ENCODE measurements around the gene IQSEC1.

Gene IQSEC1

DNA sequence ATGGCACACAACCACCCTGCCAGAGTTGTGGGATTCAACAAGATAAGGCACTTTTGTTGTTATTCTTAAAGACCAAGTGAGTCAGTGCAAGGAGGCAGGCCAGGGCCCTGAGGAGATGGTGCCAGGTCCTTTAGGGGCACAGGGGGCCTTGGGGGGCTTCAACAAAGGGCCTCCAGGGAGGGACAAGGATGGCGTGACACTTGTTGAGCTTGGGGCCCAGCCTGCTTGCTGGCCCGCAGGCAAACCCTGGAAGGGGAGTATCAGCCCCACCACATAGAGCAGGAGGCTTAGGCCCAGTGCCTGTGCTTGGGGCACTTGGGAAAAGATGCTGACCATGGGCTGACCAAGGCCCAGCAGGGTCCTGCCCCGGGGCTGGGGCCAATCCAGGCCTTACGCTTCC lies 5.5 kb downstream of the IQSEC1 start:
- DNase-seq (ENCODE audit: low read depth) = no peak

- no peak for DNase-seq (ENCODE audit: low read depth)
These were observed 6.4 kb downstream of the IQSEC1 start for GRCh38 chr3:13066834-13067233.

DNA sequence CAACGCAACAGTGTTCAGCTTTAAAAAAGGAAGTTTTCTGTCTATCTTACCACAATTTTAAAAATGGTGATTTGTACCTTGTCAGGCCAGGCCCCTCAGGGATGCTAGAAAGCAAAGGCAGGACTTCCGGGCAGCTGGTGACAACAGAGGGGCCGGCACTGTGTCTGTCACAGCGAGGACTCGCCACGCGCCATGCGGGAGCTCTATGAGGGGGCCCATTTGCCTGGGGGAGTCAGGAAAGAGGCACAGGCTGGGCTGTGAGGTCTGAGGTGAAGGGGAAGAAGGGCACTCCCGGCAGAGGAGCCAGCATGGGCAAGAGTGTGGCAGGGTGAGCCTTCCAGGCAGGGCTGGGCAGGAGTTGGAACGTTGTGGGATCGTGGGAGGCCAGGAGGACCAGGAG lies 7.0 kb downstream of the IQSEC1 start:
- DNase-seq (ENCODE audit: low read depth) = no peak

GRCh38 chr3:13065727-13066126 lies 7.5 kb downstream of the IQSEC1 start:
- DNase-seq (ENCODE audit: low read depth) = no peak

GRCh38 chr3:13064964-13065363 lies 8.3 kb downstream of the IQSEC1 start:
- DNase-seq (ENCODE audit: low read depth) = no peak

GRCh38 chr3:13064159-13064868 lies 8.9 kb downstream of the IQSEC1 start:
- no peak for DNase-seq (ENCODE audit: low read depth)

GRCh38 chr3:13063225-13063624 lies 10.0 kb downstream of the IQSEC1 start:
- no peak for DNase-seq (ENCODE audit: low read depth)

GRCh38 chr3:13062647-13063046 lies 10.6 kb downstream of the IQSEC1 start:
- DNase-seq (ENCODE audit: low read depth) = no peak

GRCh38 chr3:13060341-13060910 lies 12.8 kb downstream of the IQSEC1 start:
- no peak for DNase-seq (ENCODE audit: low read depth)

- DNase-seq (ENCODE audit: low read depth) = no peak
These were observed 14.7 kb downstream of the IQSEC1 start for GRCh38 chr3:13058346-13059120.

- no peak for DNase-seq (ENCODE audit: low read depth)
These were observed 15.8 kb downstream of the IQSEC1 start for GRCh38 chr3:13057282-13058040.

GRCh38 chr3:13055634-13056033 lies 17.6 kb downstream of the IQSEC1 start:
- DNase-seq (ENCODE audit: low read depth) = no peak

- DNase-seq (ENCODE audit: low read depth) = no peak
These were observed 18.6 kb downstream of the IQSEC1 start for GRCh38 chr3:13054341-13055285.

DNA sequence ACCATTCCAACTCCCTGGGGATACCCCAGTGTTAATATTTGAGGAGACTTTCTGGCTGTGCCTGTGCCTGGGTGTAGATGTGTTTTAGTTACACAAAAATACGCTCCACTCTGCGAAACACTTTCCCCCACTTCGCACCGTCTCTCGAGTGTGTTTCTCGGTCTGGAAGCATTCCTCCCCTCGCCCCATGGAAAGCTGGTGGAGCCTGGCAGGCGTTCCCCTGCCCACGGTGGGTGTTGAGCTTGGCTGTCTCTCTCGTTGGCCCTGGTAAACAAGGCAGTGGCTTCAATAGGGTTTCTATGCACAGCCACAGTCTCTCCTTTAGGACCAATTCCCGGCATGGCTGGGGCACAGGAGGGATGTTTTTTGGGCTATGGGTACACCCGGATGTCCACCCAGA lies 19.3 kb downstream of the IQSEC1 start:
- no peak for DNase-seq (ENCODE audit: low read depth)

DNA sequence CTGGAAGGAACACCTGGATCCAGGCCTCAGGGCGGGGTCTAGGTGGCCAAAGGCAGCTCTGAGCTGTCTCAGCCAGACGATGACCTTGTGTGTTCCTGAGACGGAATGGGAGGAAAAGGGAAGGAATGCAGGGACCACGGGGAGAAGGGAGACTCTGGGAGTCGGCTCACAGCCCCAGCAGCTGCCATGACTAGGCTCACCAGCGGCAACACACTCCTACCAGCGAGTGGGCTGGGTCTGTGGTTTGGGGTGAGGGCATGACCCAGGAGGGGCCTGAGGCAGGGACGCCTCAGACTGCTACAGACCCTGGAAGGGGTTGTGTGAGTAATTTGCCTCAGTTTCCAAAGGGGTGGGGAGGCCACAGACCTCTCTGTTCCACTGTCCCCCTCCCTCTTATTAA lies 19.8 kb downstream of the IQSEC1 start:
- DNase-seq (ENCODE audit: low read depth) = no peak

DNA sequence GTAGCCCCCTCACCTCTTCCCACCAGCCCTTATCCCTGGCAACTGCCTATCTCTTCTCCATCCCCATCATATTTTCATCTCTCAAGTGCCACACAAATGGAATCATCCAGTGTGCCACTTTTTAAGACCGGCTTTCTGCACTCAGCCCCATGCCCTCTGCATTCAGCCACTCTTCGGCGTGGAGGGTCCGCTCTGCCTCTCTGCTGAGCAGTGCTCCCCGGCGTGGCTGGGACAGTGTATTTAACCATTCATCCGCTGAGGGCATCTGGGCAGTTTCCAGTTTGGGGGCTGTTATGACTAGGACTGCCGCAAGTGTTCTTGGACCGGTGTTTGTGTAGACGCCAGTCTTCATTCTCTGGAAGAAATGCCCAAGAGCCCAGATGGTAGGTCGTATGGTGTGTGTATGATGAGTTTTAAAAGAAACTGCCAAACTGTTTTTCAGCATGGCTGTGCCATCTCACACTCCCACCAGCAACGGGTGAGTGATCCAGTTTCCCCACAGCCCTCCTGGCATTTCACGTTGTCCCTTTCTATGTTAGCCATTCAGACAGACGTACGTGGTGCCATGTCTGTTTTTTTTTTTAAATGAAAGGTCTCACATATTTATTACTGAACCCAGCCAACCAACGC lies 20.9 kb downstream of the IQSEC1 start:
- no peak for DNase-seq (ENCODE audit: low read depth)

GRCh38 chr3:13051581-13051980 lies 21.6 kb downstream of the IQSEC1 start:
- DNase-seq (ENCODE audit: low read depth) = no peak

GRCh38 chr3:13051066-13051465 lies 22.2 kb downstream of the IQSEC1 start:
- no peak for DNase-seq (ENCODE audit: low read depth)

DNA sequence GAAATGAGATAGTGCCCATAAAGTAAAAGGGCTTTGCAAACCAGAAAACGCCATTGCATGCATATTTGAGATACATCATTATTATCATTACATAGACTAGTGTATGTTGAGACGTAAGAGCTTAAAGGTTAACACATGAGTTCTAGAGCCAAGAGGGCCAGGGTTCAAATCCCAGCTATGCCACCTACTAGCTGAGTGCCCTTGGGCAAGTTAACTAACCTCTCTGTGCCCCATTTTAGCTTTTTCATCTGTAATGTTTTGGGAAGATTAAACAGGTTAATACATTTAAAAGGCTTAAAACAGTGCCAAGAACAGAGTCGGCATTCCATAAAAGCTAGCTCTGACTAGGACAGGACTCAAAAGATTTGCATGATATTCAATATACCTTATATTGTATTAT lies 22.8 kb downstream of the IQSEC1 start:
- DNase-seq (ENCODE audit: low read depth) = no peak

DNA sequence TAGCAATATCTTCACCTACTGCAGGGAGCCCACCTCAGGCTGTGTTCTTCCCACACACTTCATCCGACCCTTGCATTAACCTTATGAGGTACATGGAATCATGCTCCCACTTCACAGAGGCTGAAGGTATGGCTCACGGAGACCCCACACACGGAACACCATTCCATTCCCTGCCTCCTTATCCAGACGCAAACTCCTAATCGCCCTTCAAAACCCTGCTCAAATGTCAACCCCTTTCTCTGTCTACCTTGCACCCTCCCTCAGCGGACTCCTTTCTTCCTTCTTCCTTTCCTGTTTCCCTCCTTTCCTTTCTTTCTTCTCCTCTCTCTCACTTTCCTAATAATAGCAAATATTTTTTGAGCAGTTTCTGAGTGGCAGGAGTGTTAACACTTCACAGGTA lies 23.8 kb downstream of the IQSEC1 start:
- DNase-seq (ENCODE audit: low read depth) = no peak
